ENCODE data around the gene CFAP45. TPM values are rescaled to one million over a fixed set of nuclear protein-coding genes. Genes with fewer than 3 reads are reported as not detected.

The CFAP45 gene
- total RNA-seq, 4 donors from 2014 or later = 0.56 to 0.94 TPM; not detected in 2

DNA sequence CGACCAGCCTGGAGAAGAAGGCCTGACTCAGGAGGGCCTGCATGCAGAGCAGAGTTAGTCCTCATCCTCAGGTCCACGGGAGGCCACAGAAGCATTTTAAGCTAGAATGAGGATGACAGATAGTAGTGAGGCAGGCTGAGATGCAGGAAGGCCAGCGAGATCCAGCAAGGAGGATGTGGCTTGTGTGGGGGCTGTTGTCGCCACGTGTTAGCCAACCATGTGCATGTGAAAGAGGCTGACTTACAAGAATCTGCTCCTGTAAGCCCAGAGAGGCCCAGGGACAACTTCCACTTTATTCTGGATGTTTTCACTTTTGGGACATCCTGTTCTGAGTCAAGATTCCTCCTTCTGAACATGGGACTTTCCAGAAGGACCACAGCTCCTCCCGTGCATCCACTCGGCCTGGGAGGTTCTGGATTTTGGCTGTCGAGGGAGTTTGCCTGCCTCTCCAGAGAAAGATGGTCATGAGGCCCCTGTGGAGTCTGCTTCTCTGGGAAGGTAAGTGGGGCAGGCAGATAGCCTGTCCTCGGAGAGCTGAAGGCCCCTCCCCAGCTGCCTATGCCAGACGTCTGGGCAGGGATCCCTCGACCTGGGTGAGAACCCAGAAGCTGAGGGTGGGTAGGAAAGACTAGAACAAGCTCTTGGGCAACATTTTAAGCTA lies 73.4 kb downstream of the CFAP45 start, which contains the start of gene SLAMF8:
TSS of gene SLAMF8 (plus strand) at position 433 of the 661 bp plus-strand sequence. CDS start at position 459, 26 bp downstream.
- Histone ChIP-seq H3K36me3 (no peaks in the 10 kb centered on the region), H3K27me3 (no peaks in the 10 kb centered on the region), H3K27ac (no peak within 1 kb of the TSS), H3K4me3 (replicated peaks in 1 of 3) (no peak within 1 kb of the TSS), H3K9me3 (no peaks in the 10 kb centered on the region), H3K4me1 (no peaks in the 10 kb centered on the region)
- 69 to 79% methylated on average over 11 of the region's 11 CpGs for WGBS, 2 donors
- intact Hi-C loops (cut with DNase I) = no loop called here
- no peak for TF ChIP-seq POLR2A (IDR thresholded peaks at IDR 0.05)
- TF ChIP-seq CTCF (IDR thresholded peaks at IDR 0.05) = no peak
- peak; percentile 16 to 17 for DNase-seq

DNA sequence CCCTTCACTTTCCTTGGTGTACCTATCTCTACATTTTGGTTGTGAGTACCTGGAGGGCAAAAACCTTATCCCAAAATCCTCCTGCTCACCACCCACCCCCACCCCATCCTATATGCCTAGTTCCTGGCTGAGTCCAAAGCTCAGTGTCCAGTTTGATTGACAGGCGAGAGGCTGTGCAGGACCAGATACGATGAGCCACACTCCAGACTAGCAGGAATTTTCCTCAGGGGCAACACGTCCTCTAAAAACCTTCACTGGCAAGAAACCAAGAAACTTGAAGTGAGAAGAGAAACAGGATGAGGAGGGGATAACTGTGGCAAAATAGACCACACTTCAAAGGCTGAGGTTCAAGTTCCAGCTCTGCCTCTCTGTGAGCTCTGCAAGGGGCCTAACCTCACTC lies 74.4 kb downstream of the CFAP45 start:
- WGBS, 2 donors = 50 to 60% methylated on average over 3 of the region's 3 CpGs

DNA sequence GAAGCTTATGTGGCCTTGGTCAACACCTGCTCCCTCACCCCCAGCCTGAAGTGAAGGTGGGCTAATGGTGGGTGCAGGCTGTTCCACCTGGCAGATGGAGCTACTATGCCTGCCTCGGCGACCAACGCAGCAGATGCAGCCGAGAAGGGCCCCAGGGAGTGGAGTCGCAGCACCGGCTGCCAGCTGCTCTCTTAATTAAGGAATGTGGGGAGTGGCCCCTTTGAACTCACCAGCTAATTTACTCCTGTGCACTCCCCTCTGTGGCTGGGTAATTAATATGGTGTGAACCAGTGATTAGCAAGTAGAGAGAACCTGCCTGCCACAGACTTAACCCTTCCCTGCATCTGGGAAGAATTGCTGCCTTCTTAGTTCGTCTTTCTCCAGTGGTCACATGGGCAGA lies 76.6 kb downstream of the CFAP45 start:
- 28 to 36% methylated on average over 7 of the region's 7 CpGs for WGBS, 2 donors
- H3K4me3 ChIP-seq (replicated peaks in 1 of 3) = no peak overlapping the region
- H3K27me3 ChIP-seq = no peaks in the 10 kb centered on the region
- DNase-seq = no peak
- no peaks in the 10 kb centered on the region for H3K36me3 ChIP-seq
- H3K9me3 ChIP-seq = no peaks in the 10 kb centered on the region
- intact Hi-C loops (cut with DNase I) = no loop called here
- H3K4me1 ChIP-seq = no peaks in the 10 kb centered on the region
- TF ChIP-seq POLR2A (IDR thresholded peaks at IDR 0.05) = no peak
- no peak for TF ChIP-seq CTCF (IDR thresholded peaks at IDR 0.05)
- H3K27ac ChIP-seq = no peak overlapping the region

More for the DNA sequence above, 74.4 kb downstream of the CFAP45 start:
- intact Hi-C loops (cut with DNase I) = no loop called here
- Histone ChIP-seq H3K9me3 (no peaks in the 10 kb centered on the region), H3K27ac (no peak overlapping the region), H3K4me3 (replicated peaks in 1 of 3) (no peak overlapping the region), H3K4me1 (no peaks in the 10 kb centered on the region), H3K27me3 (no peaks in the 10 kb centered on the region), H3K36me3 (no peaks in the 10 kb centered on the region)
- no peak for DNase-seq
- TF ChIP-seq CTCF (IDR thresholded peaks at IDR 0.05) (no peak), POLR2A (IDR thresholded peaks at IDR 0.05) (no peak)

Small RNA genes within 50 kb of the gene (microRNA-seq; reads per million reads assigned to microRNA genes)
- gene MIR4259 = not detected

Small RNA genes within 50 kb of the gene (small RNA-seq; reads per million reads assigned to genes)
- gene MIR4259 = not detected
- not detected for gene RF00570

Other genes with a start within 250 kb of the CFAP45 start
- gene CRP, start 185.6 kb downstream of the CFAP45 start, total RNA-seq = not detected
- 100 to 1,000 TPM in 2 of 4 donors, 10 to 100 TPM in 2; 97.3 to 183 (median 99.9) TPM for gene DUSP23, start 119.2 kb downstream of the CFAP45 start, total RNA-seq
- 1 to 10 TPM in 1 of 4 donors, under 1 TPM in 1, not detected in 2; 0.71 to 1.1 TPM for gene FCRL6, start 97.8 kb downstream of the CFAP45 start, total RNA-seq
- gene SLAMF8, start 73.3 kb downstream of the CFAP45 start, total RNA-seq = 1 to 10 TPM; 1.6 to 6.3 (median 2.1) TPM
- under 1 TPM in 1 of 4 donors, not detected in 3; 0.11 TPM for gene VSIG8, start 37.5 kb downstream of the CFAP45 start, total RNA-seq
- gene TAGLN2, start 25.3 kb upstream of the CFAP45 start, total RNA-seq = 100 to 1,000 TPM; 104 to 170 (median 151) TPM
- gene IGSF9, start 45.4 kb upstream of the CFAP45 start, total RNA-seq = 1 to 10 TPM in 3 of 4 donors, under 1 TPM in 1; 0.71 to 1.9 (median 1.4) TPM
- not detected for gene SLAMF9, start 54.1 kb upstream of the CFAP45 start, total RNA-seq
- 1 to 10 TPM; 6.7 to 10.0 (median 7.4) TPM for gene PIGM, start 131.8 kb upstream of the CFAP45 start, total RNA-seq
- under 1 TPM in 3 of 4 donors, not detected in 1; 0.13 to 0.45 (median 0.33) TPM for gene KCNJ10, start 170.0 kb upstream of the CFAP45 start, total RNA-seq
- not detected for gene KCNJ9, start 181.4 kb upstream of the CFAP45 start, total RNA-seq
- gene IGSF8, start 198.5 kb upstream of the CFAP45 start, total RNA-seq = 10 to 100 TPM; 24.3 to 36.5 (median 28.2) TPM
- gene ATP1A2, start 215.6 kb upstream of the CFAP45 start, total RNA-seq = 1 to 10 TPM; 1.1 to 4.2 (median 2.6) TPM

Data from thyroid gland (tissue), 4 donors.